ENCODE data around the gene TPM3. TPM values are rescaled to one million over a fixed set of nuclear protein-coding genes. Genes with fewer than 3 reads are reported as not detected.

The TPM3 gene
- total and polyA plus RNA-seq, 12 donors, result 104 to 465 (median 269) TPM

GRCh38 chr1:154145986-154146385, 45.9 kb downstream of the TPM3 start:
- Histone ChIP-seq H3K27ac (no peak overlapping the region), H3K36me3 (replicated peaks in 1 of 2) (no peaks in the 10 kb centered on the region), H3K4me3 (no peak overlapping the region), H3K27me3 (no peaks in the 10 kb centered on the region), H3K4me1 (replicated peaks in 1 of 2) (peaks cover 0 to 3% of the 10 kb centered on the region in 2 donors), H3K9me3 (replicated peaks in 1 of 3) (no peaks in the 10 kb centered on the region)
- DNase-seq, result no peak
- WGBS, 4 donors, result 96 to 100% (median 99%) methylated on average over 2 of the region's 2 CpGs
- TF ChIP-seq CTCF (IDR thresholded peaks at IDR 0.05) (peak; percentile 15 to 41 (median 28)), POLR2A (IDR thresholded peaks at IDR 0.05) (no peak)
- intact Hi-C loops (cut with DNase I), result loop anchor here in 1 of 2 donors (10.0 kb wide), 1 partner anchor 131 kb away; no protein-coding TSS in a partner anchor

DNA sequence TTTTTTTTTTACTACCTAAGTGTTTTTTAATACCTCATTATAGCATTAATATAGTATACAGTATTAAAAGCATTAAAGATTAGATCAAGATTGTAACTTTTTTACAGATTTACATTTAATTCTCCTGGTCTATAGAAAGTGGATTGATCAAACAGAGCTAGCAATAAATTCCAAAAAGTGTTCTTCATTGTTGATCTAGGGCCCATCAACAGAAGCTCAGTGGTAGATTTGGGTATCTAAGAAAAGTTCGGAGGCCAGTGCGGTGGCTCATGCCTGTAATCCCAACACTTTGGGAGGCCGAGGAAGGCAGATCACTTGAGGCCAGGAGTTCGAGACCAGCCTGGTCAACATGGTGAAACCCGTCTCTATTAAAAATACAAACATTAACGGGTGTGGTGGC, 49.5 kb downstream of the TPM3 start:
- no peaks in the 10 kb centered on the region for H3K27me3 ChIP-seq
- H3K4me1 ChIP-seq (replicated peaks in 1 of 2), result no peaks in the 10 kb centered on the region
- TF ChIP-seq POLR2A (IDR thresholded peaks at IDR 0.05) (no peak), CTCF (IDR thresholded peaks at IDR 0.05) (no peak)
- intact Hi-C loops (cut with DNase I), result loop anchor here in 1 of 2 donors (10.0 kb wide), 1 partner anchor 128 kb away; no protein-coding TSS in a partner anchor
- DNase-seq, result no peak
- H3K36me3 ChIP-seq (replicated peaks in 1 of 2), result no peaks in the 10 kb centered on the region
- 79 to 97% (median 89%) methylated on average over 6 of the region's 6 CpGs for WGBS, 4 donors
- no peak overlapping the region for H3K27ac ChIP-seq
- H3K4me3 ChIP-seq, result no peak overlapping the region
- no peaks in the 10 kb centered on the region for H3K9me3 ChIP-seq (replicated peaks in 1 of 3)

GRCh38 chr1:154141240-154141639, 50.7 kb downstream of the TPM3 start:
- TF ChIP-seq POLR2A (IDR thresholded peaks at IDR 0.05), result no peak
- no peak for TF ChIP-seq CTCF (IDR thresholded peaks at IDR 0.05)
- 22 to 32% (median 27%) methylated on average over 3 of the region's 3 CpGs for WGBS, 4 donors
- H3K27ac ChIP-seq, result peak overlapping the region in 1 of 5 donors; percentile 21
- H3K27me3 ChIP-seq, result no peaks in the 10 kb centered on the region
- intact Hi-C loops (cut with DNase I), result loop anchor here in 1 of 2 donors (10.0 kb wide), 1 partner anchor 126 kb away; no protein-coding TSS in a partner anchor
- no peaks in the 10 kb centered on the region for H3K36me3 ChIP-seq (replicated peaks in 1 of 2)
- H3K4me1 ChIP-seq (replicated peaks in 1 of 2), result no peaks in the 10 kb centered on the region
- no peak for DNase-seq
- H3K4me3 ChIP-seq, result no peak overlapping the region
- H3K9me3 ChIP-seq (replicated peaks in 1 of 3), result no peaks in the 10 kb centered on the region

DNA sequence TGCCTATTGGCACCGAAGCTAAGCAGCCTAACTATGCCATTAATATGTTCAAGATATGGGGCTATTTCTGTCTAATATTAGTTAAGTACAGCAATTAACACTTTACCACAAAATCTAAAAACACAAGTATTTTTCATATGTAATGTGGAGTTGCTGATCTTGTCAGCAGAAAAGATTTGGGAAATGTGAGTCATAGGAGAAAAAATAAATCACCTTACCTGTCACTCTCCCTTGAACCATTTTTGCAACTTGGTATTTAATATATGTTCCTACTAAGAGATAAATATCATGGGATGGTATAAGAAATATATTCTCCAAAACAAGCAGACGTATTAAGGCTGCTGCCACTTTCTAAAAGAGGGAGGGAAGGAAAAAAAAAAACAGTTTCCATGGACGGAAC, 54.0 kb downstream of the TPM3 start:
- Histone ChIP-seq H3K36me3 (replicated peaks in 1 of 2) (no peaks in the 10 kb centered on the region), H3K27ac (no peak overlapping the region), H3K27me3 (no peaks in the 10 kb centered on the region), H3K9me3 (replicated peaks in 1 of 3) (no peaks in the 10 kb centered on the region), H3K4me1 (replicated peaks in 1 of 2) (no peaks in the 10 kb centered on the region), H3K4me3 (no peak overlapping the region)
- no peak for TF ChIP-seq CTCF (IDR thresholded peaks at IDR 0.05)
- no peak for TF ChIP-seq POLR2A (IDR thresholded peaks at IDR 0.05)
- 67 to 84% (median 78%) methylated on average over 3 of the region's 3 CpGs for WGBS, 4 donors
- no peak for DNase-seq
- intact Hi-C loops (cut with DNase I), result no loop called here

Data from adrenal gland (tissue), 12 donors.